Stimulated activated naive CD8-positive, alpha-beta T cell treated with anti-CD3 and anti-CD28 coated beads, Interleukin-15, Interleukin-2, amounts not matched to agents 100 U/mL and 50 U/mL, for 24 hours (primary cell): ENCODE results near the gene UMODL1.

Source experiments
- ATAC-seq: fragments of 150-1000 bp; cut with Tn5 transposase; one replicate; pipeline ENCODE4 v1.10.0; 2021
- DNase-seq: peaks from one replicate; pipeline ENCODE4 v3.0.0; 2021

Gene UMODL1

GRCh38 chr21:42039911-42040351 lies 31.2 kb upstream of the UMODL1 start:
- DNase-seq (no peak), ATAC-seq (no peak)

GRCh38 chr21:42040411-42041180 lies 30.5 kb upstream of the UMODL1 start:
- ATAC-seq: no peak
- DNase-seq: no peak

- ATAC-seq (no peak), DNase-seq (no peak)
These were observed 29.9 kb upstream of the UMODL1 start for GRCh38 chr21:42041246-42041645.

- DNase-seq (no peak), ATAC-seq (no peak)
These were observed 29.4 kb upstream of the UMODL1 start for GRCh38 chr21:42041711-42042110.

GRCh38 chr21:42042651-42043050 lies 28.5 kb upstream of the UMODL1 start:
- no peak for ATAC-seq
- DNase-seq: no peak

GRCh38 chr21:42043201-42043895 lies 27.8 kb upstream of the UMODL1 start:
- no peak for DNase-seq

GRCh38 chr21:42043961-42044360 lies 27.2 kb upstream of the UMODL1 start:
- DNase-seq: no peak
- no peak for ATAC-seq

More at GRCh38 chr21:42043201-42043895, 27.8 kb upstream of the UMODL1 start:
- no peak for ATAC-seq

- no peak for DNase-seq
- ATAC-seq: no peak
These were observed 26.1 kb upstream of the UMODL1 start for GRCh38 chr21:42044871-42045495.

GRCh38 chr21:42047821-42048613 lies 23.1 kb upstream of the UMODL1 start:
- DNase-seq: no peak
- ATAC-seq: no peak

GRCh38 chr21:42048870-42049577 lies 22.1 kb upstream of the UMODL1 start:
- DNase-seq: no peak
- ATAC-seq: no peak

GRCh38 chr21:42049578-42050430 lies 21.3 kb upstream of the UMODL1 start:
- ATAC-seq (no peak), DNase-seq (no peak)

GRCh38 chr21:42051788-42052187 lies 19.3 kb upstream of the UMODL1 start:
- ATAC-seq (no peak), DNase-seq (no peak)

GRCh38 chr21:42055425-42055824 lies 15.7 kb upstream of the UMODL1 start:
- ATAC-seq (no peak), DNase-seq (no peak)

GRCh38 chr21:42056468-42056867 lies 14.6 kb upstream of the UMODL1 start:
- ATAC-seq (no peak), DNase-seq (no peak)

- ATAC-seq (no peak), DNase-seq (no peak)
These were observed 14.0 kb upstream of the UMODL1 start for GRCh38 chr21:42056996-42057689.

- ATAC-seq (no peak), DNase-seq (no peak)
These were observed 13.2 kb upstream of the UMODL1 start for GRCh38 chr21:42057851-42058437.

- DNase-seq (no peak), ATAC-seq (no peak)
These were observed 12.4 kb upstream of the UMODL1 start for GRCh38 chr21:42058631-42059111.

- no peak for ATAC-seq
- DNase-seq: no peak
These were observed 12.0 kb upstream of the UMODL1 start for GRCh38 chr21:42059141-42059540.

GRCh38 chr21:42059721-42060120 lies 11.4 kb upstream of the UMODL1 start:
- no peak for ATAC-seq
- DNase-seq: no peak

GRCh38 chr21:42060166-42060565 lies 11.0 kb upstream of the UMODL1 start:
- no peak for ATAC-seq
- DNase-seq: no peak
